Fibroblast of lung (primary cell): ENCODE results near the gene NINJ2. TPM values are rescaled to one million over a fixed set of nuclear protein-coding genes. Genes with fewer than 3 reads are reported as not detected.
A peak's percentile ranks its signal among the peaks of the same experiment; 100 is the strongest.

Experiments
- DNase-seq, 2 donors: peaks; one replicate each; pipeline versions ENCODE4 v3.0.0 to v3.0.0-alpha.2; 2010; ENCODE audit warnings: low read depth in 2 of 2
- H2AFZ ChIP-seq: 2 replicates; pipeline ENCODE4 v1.5.1; 2012; ENCODE audit warnings: low read length, control low read depth, inconsistent platforms
- H3K27ac ChIP-seq: 2 replicates; pipeline ENCODE4 v1.5.1; 2011; ENCODE audit warnings: low read length, control low read depth; ENCODE audit not compliant: insufficient read depth
- H3K27me3 ChIP-seq: 2 replicates; pipeline ENCODE4 v1.5.1; 2011; ENCODE audit warnings: mild to moderate bottlenecking, low read length; ENCODE audit not compliant: control insufficient read depth, insufficient read depth
- H3K36me3 ChIP-seq: 2 replicates; pipeline ENCODE4 v1.5.1; 2011; ENCODE audit warnings: low read length; ENCODE audit not compliant: control insufficient read depth, insufficient read depth
- H3K4me1 ChIP-seq: 2 replicates; pipeline ENCODE4 v1.5.1; 2011; ENCODE audit warnings: low read length; ENCODE audit not compliant: control insufficient read depth, insufficient read depth; ENCODE audit errors: extremely low read depth
- H3K4me2 ChIP-seq: 2 replicates; pipeline ENCODE4 v1.5.1; 2011; ENCODE audit warnings: low read length, control low read depth; ENCODE audit not compliant: insufficient read depth; ENCODE audit errors: extremely low read depth
- H3K4me3 ChIP-seq, 4 experiments: fragments of 200-600 bp in 1 of 4; sonication (generic) in 1 of 4; replicated peaks in 1 of 4; 2 replicates each; pipeline ENCODE4 v1.5.1; 2011 to 2016; ENCODE audit warnings: low read length in 4 of 4, low read depth in 3 of 4, mild to moderate bottlenecking in 3 of 4, control low read depth in 2 of 4, inconsistent platforms in 1 of 4, mixed read lengths in 1 of 4; ENCODE audit not compliant: insufficient read depth in 1 of 4; ENCODE audit errors: control extremely low read depth in 1 of 4
- H3K79me2 ChIP-seq: 2 replicates; pipeline ENCODE4 v1.5.1; 2012; ENCODE audit warnings: mild to moderate bottlenecking, low read length, inconsistent platforms; ENCODE audit not compliant: control insufficient read depth, insufficient read depth
- H3K9ac ChIP-seq: 2 replicates; pipeline ENCODE4 v1.5.1; 2011; ENCODE audit warnings: mild to moderate bottlenecking, low read length, control low read depth; ENCODE audit not compliant: insufficient read depth
- H3K9me3 ChIP-seq: 2 replicates; pipeline ENCODE4 v1.5.1; 2012; ENCODE audit warnings: low read depth, low read length; ENCODE audit not compliant: control insufficient read depth, insufficient read depth
- H4K20me1 ChIP-seq: 2 replicates; pipeline ENCODE4 v1.5.1; 2011; ENCODE audit warnings: low read length; ENCODE audit not compliant: control insufficient read depth, insufficient read depth; ENCODE audit errors: extremely low read depth
- CTCF ChIP-seq, 2 donors: IDR thresholded peaks in 1 of 2; conservative IDR thresholded peaks in 1 of 2; 1 replicate in 1 of 2; 2 replicates in 1 of 2; pipeline ENCODE4 v1.5.1; 2011 to 2012; ENCODE audit warnings: low read length in 2 of 2, control low read depth in 1 of 2, inconsistent platforms in 1 of 2, low read depth in 1 of 2, mild to moderate bottlenecking in 1 of 2
- EZH2 ChIP-seq: IDR thresholded peaks from 2 replicates; pipeline ENCODE4 v1.5.1; 2012; ENCODE audit warnings: low read length, control low read depth, mild to moderate bottlenecking; ENCODE audit errors: missing control alignments
- polyA plus RNA-seq, 2 donors: library from polyadenylated mRNA; depleted of rRNA in 1 of 2; stranded (reverse) in 1 of 2; unstranded in 1 of 2; fragments of >200 nt; gene quantifications; 2 replicates each; pipeline ENCODE4 v1.2.1, GENCODE V29; 2011 to 2012; ENCODE audit warnings: missing spikeins in 1 of 2
- total RNA-seq: library from RNA; depleted of rRNA; stranded (reverse); fragments of >200 nt; gene quantifications from 2 replicates; pipeline ENCODE4 v1.2.1, GENCODE V29; 2014

The NINJ2 gene
- total and polyA plus RNA-seq, 2 donors (not counting 1 experiment from before 2014, with no cell fraction given), result 0.35 to 0.66 TPM

- Histone ChIP-seq H2AFZ (no peak overlapping the region), H3K4me2 (no peak overlapping the region), H3K9ac (no peak overlapping the region), H4K20me1 (no peaks in the 10 kb centered on the region), H3K79me2 (no peaks in the 10 kb centered on the region), H3K4me3 (no peak overlapping the region), H3K27ac (no peak overlapping the region), H3K9me3 (no peaks in the 10 kb centered on the region), H3K36me3 (no peaks in the 10 kb centered on the region), H3K4me1 (no peaks in the 10 kb centered on the region), H3K27me3 (peaks cover 5% of the 10 kb centered on the region)
- no peak for TF ChIP-seq EZH2
- no peak for TF ChIP-seq CTCF (conservative IDR thresholded peaks at IDR 0.05 in 1 of 2, IDR thresholded peaks at IDR 0.05 in 1 of 2; ENCODE audit: low read depth in 1 of 2, low read length in 2 of 2)
- peak in 1 of 2 donors; percentile 4 for DNase-seq
Measured at GRCh38 chr12:544941-545635, 118.2 kb downstream of the NINJ2 start.

- no peak for DNase-seq
- H3K79me2 ChIP-seq, result no peaks in the 10 kb centered on the region
- H4K20me1 ChIP-seq, result no peaks in the 10 kb centered on the region
- H3K27me3 ChIP-seq, result peaks cover 5% of the 10 kb centered on the region
- no peak overlapping the region for H3K4me3 ChIP-seq
- no peak overlapping the region for H2AFZ ChIP-seq
- H3K9ac ChIP-seq, result no peak overlapping the region
- no peak overlapping the region for H3K4me2 ChIP-seq
- TF ChIP-seq EZH2 (no peak), CTCF (conservative IDR thresholded peaks at IDR 0.05 in 1 of 2, IDR thresholded peaks at IDR 0.05 in 1 of 2; ENCODE audit: low read depth in 1 of 2, low read length in 2 of 2) (no peak)
- H3K4me1 ChIP-seq, result no peaks in the 10 kb centered on the region
- H3K27ac ChIP-seq, result no peak overlapping the region
- H3K36me3 ChIP-seq, result no peaks in the 10 kb centered on the region
- no peaks in the 10 kb centered on the region for H3K9me3 ChIP-seq
Measured at GRCh38 chr12:544142-544541, 119.1 kb downstream of the NINJ2 start.

- Histone ChIP-seq H3K79me2 (no peaks in the 10 kb centered on the region), H3K4me2 (no peak overlapping the region), H2AFZ (no peak overlapping the region), H3K27me3 (peaks cover 5% of the 10 kb centered on the region), H3K9me3 (no peaks in the 10 kb centered on the region), H3K36me3 (no peaks in the 10 kb centered on the region), H3K9ac (no peak overlapping the region), H4K20me1 (no peaks in the 10 kb centered on the region), H3K4me1 (no peaks in the 10 kb centered on the region), H3K27ac (no peak overlapping the region), H3K4me3 (no peak overlapping the region)
- no peak for DNase-seq
- TF ChIP-seq CTCF (conservative IDR thresholded peaks at IDR 0.05 in 1 of 2, IDR thresholded peaks at IDR 0.05 in 1 of 2; ENCODE audit: low read depth in 1 of 2, low read length in 2 of 2), result no peak
- no peak for TF ChIP-seq EZH2
Measured at GRCh38 chr12:543114-543451, 120.2 kb downstream of the NINJ2 start.
